Coronary artery (tissue), 2 donors: ENCODE results near the gene MPZL2.

ENCODE experiments used
- DNase-seq: peaks from one replicate; pipeline ENCODE4 v3.0.0-alpha.2; 2017; ENCODE audit warnings: low spot score
- H3K27ac ChIP-seq, 2 donors: fragments of 200-600 bp; sonication (generic); one replicate each; pipeline ENCODE4 v1.5.1; 2016 to 2019
- H3K4me3 ChIP-seq: fragments of 200-600 bp; sonication (generic); 2 replicates; pipeline ENCODE4 v1.5.1; 2016; ENCODE audit warnings: mild to moderate bottlenecking, moderate library complexity
- CTCF ChIP-seq: fragments of 200-600 bp; sonication (generic); IDR thresholded peaks from one replicate; pipeline ENCODE4 v1.5.1; 2019; ENCODE audit warnings: antibody characterized with exemption

MPZL2 gene

GRCh38 chr11:118283037-118283636, 19.0 kb upstream of the MPZL2 start:
- H3K4me3 ChIP-seq: no peak overlapping the region
- TF ChIP-seq CTCF: no peak
- DNase-seq: no peak
- H3K27ac ChIP-seq: no peak overlapping the region

DNA sequence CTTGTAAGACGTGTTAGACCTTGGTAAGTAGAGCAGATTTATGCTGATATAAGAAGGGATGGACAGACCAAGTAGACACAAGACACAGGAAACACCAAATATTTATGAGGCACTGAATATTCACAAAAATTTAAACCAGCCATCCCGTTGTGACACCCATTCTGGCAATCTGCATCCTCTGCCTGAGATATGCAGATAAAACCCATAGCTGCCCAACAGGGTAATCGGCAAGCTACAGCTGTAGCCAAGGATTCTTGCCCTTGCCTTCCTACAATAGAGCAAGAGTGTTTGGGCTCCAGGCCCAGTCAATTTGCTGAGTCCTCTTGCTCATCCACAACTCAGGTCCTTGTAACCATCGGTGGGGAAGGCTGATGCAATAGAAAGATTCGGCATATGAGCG, 18.5 kb upstream of the MPZL2 start:
- TF ChIP-seq CTCF: no peak
- DNase-seq: no peak
- Histone ChIP-seq H3K27ac (no peak overlapping the region), H3K4me3 (no peak overlapping the region)

DNA sequence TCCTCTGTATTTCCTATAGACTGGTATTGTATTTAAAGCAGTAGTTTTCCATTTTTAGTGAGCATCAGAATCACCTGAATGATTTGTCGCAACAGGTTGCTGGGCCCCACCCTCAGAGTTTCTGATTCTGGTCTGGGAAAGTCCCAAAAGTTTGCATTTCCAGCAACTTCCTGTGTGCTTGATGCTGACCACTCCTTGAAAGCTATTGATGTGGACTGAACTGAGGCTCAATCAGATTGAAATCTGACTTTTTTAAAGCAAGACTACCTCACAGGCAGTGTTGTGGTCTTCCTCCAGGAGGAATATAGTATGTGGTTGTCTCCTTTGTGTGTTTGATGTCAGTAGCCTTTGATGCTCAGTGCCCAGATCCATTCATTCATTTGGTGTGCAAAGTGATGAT, 17.2 kb upstream of the MPZL2 start:
- Histone ChIP-seq H3K4me3 (no peak overlapping the region), H3K27ac (no peak overlapping the region)
- no peak for DNase-seq
- no peak for TF ChIP-seq CTCF

- Histone ChIP-seq H3K4me3 (no peak overlapping the region), H3K27ac (no peak overlapping the region)
- DNase-seq: no peak
- no peak for TF ChIP-seq CTCF
Observed at GRCh38 chr11:118277312-118277711, 13.2 kb upstream of the MPZL2 start.

GRCh38 chr11:118276422-118276821, 12.3 kb upstream of the MPZL2 start:
- no peak for TF ChIP-seq CTCF
- H3K27ac ChIP-seq: no peak overlapping the region

GRCh38 chr11:118275176-118275575, 11.1 kb upstream of the MPZL2 start:
- H3K27ac ChIP-seq: peak overlapping the region in 1 of 2 donors; percentile 37
- H3K4me3 ChIP-seq: no peak overlapping the region
- DNase-seq: no peak
- no peak for TF ChIP-seq CTCF

More at GRCh38 chr11:118276422-118276821, 12.3 kb upstream of the MPZL2 start:
- no peak overlapping the region for H3K4me3 ChIP-seq
- no peak for DNase-seq

DNA sequence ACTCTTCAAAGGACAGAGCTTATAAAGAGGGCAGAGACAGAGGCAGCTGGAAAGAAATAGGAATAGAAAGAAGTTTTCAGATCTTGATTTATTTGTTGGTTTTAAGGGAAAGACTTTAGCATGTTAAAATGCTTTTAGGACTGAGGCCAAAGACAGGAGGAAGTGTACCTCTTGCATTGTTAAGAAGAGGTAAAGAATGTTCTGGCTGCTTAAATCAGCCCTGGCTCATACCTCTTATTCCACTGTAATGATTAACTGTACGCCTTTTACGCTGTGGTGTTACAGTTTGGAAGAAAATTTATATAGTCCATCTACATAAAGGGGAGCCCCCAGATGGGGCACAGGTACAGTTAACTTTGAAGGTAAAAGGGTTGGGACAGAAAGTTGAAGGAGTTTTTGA, 10.1 kb upstream of the MPZL2 start:
- Histone ChIP-seq H3K27ac (no peak overlapping the region), H3K4me3 (no peak overlapping the region)
- no peak for TF ChIP-seq CTCF
- DNase-seq: no peak
